ENCODE results near the gene COA8.

COA8 gene

GRCh38 chr14:103549361-103550311 lies 13.1 kb upstream of the COA8 start:
- Mint-ChIP-seq H3K4me1 (peaks cover 6% of the 10 kb centered on the region), H3K27me3 (no peaks in the 10 kb centered on the region), H3K27ac (no peak overlapping the region), H3K9me3 (no peaks in the 10 kb centered on the region), H3K4me3 (no peak overlapping the region)
- ATAC-seq (no peak), DNase-seq (no peak)

GRCh38 chr14:103550451-103551337 lies 12.1 kb upstream of the COA8 start:
- Mint-ChIP-seq H3K4me1 (peaks cover 17% of the 10 kb centered on the region), H3K27ac (peak overlapping the region in 1 of 2 donors; percentile 60), H3K27me3 (no peaks in the 10 kb centered on the region), H3K4me3 (no peak overlapping the region), H3K9me3 (no peaks in the 10 kb centered on the region)
- no peak for DNase-seq
- ATAC-seq: no peak

- Mint-ChIP-seq H3K4me3 (no peak overlapping the region), H3K27me3 (no peaks in the 10 kb centered on the region), H3K27ac (peak overlapping the region in 1 of 2 donors; percentile 88), H3K9me3 (no peaks in the 10 kb centered on the region), H3K4me1 (peaks cover 19% of the 10 kb centered on the region)
- DNase-seq (no peak), ATAC-seq (no peak)
These were observed 11.4 kb upstream of the COA8 start for GRCh38 chr14:103551338-103551762.

GRCh38 chr14:103552011-103552845 lies 10.5 kb upstream of the COA8 start:
- Mint-ChIP-seq H3K27ac (peak overlapping the region in 1 of 2 donors; percentile 88), H3K9me3 (no peaks in the 10 kb centered on the region), H3K4me3 (no peak overlapping the region), H3K4me1 (peaks cover 15% of the 10 kb centered on the region), H3K27me3 (no peaks in the 10 kb centered on the region)
- ATAC-seq (no peak), DNase-seq (no peak)

GRCh38 chr14:103552846-103553210 lies 9.9 kb upstream of the COA8 start:
- Mint-ChIP-seq H3K27me3 (no peaks in the 10 kb centered on the region), H3K27ac (no peak overlapping the region)
- no peak for DNase-seq

GRCh38 chr14:103555559-103556337 lies 7.0 kb upstream of the COA8 start:
- no peak for DNase-seq
- Mint-ChIP-seq H3K4me1 (peaks cover 50% of the 10 kb centered on the region), H3K27me3 (no peaks in the 10 kb centered on the region), H3K27ac (peak overlapping the region in 1 of 2 donors; percentile 90), H3K9me3 (no peaks in the 10 kb centered on the region), H3K4me3 (no peak overlapping the region)
- ATAC-seq: no peak

More at GRCh38 chr14:103552846-103553210, 9.9 kb upstream of the COA8 start:
- no peak overlapping the region for H3K4me3 Mint-ChIP-seq
- ATAC-seq: no peak
- peaks cover 21% of the 10 kb centered on the region for H3K4me1 Mint-ChIP-seq
- no peaks in the 10 kb centered on the region for H3K9me3 Mint-ChIP-seq

GRCh38 chr14:103556946-103557758 lies 5.6 kb upstream of the COA8 start:
- H3K27me3 Mint-ChIP-seq: no peaks in the 10 kb centered on the region
- ATAC-seq (no peak), DNase-seq (no peak)
- no peak overlapping the region for H3K4me3 Mint-ChIP-seq
- peak overlapping the region in 1 of 2 donors; percentile 71 for H3K27ac Mint-ChIP-seq
- no peaks in the 10 kb centered on the region for H3K9me3 Mint-ChIP-seq
- peaks cover 63% of the 10 kb centered on the region for H3K4me1 Mint-ChIP-seq

- H3K4me1 Mint-ChIP-seq: peaks cover 63% of the 10 kb centered on the region
- H3K9me3 Mint-ChIP-seq: no peaks in the 10 kb centered on the region
- H3K27me3 Mint-ChIP-seq: no peaks in the 10 kb centered on the region
- no peak overlapping the region for H3K27ac Mint-ChIP-seq
- DNase-seq: no peak
- H3K4me3 Mint-ChIP-seq: no peak overlapping the region
- ATAC-seq: no peak
These were observed 4.5 kb upstream of the COA8 start for GRCh38 chr14:103558071-103558882.

- Mint-ChIP-seq H3K27ac (no peak overlapping the region), H3K4me3 (no peak overlapping the region), H3K4me1 (peaks cover 73% of the 10 kb centered on the region), H3K9me3 (no peaks in the 10 kb centered on the region), H3K27me3 (no peaks in the 10 kb centered on the region)
- DNase-seq (no peak), ATAC-seq (no peak)
These were observed 3.0 kb upstream of the COA8 start for GRCh38 chr14:103559766-103560165.

- Mint-ChIP-seq H3K27ac (no peak overlapping the region), H3K27me3 (no peaks in the 10 kb centered on the region), H3K4me1 (peaks cover 70% of the 10 kb centered on the region), H3K4me3 (peak overlapping the region; percentile 96 to 98), H3K9me3 (no peaks in the 10 kb centered on the region)
- DNase-seq (no peak), ATAC-seq (no peak)
These were observed 2.1 kb upstream of the COA8 start for GRCh38 chr14:103560691-103561090.

- peak overlapping the region; percentile 96 to 98 for H3K4me3 Mint-ChIP-seq
These were observed 1.2 kb upstream of the COA8 start for GRCh38 chr14:103561381-103562178.

GRCh38 chr14:103562179-103562428 lies 656 bp upstream of the COA8 start:
- H3K4me3 Mint-ChIP-seq: peak overlapping the region; percentile 96 to 98
- no peaks in the 10 kb centered on the region for H3K27me3 Mint-ChIP-seq
- peaks cover 71% of the 10 kb centered on the region for H3K4me1 Mint-ChIP-seq
- no peak for DNase-seq
- peak; percentile 77 for ATAC-seq
- H3K27ac Mint-ChIP-seq: peak overlapping the region; percentile 94 to 96
- no peaks in the 10 kb centered on the region for H3K9me3 Mint-ChIP-seq

More at GRCh38 chr14:103561381-103562178, 1.2 kb upstream of the COA8 start:
- peak; percentile 71 for ATAC-seq
- peak; percentile 34 to 58 for DNase-seq
- H3K4me1 Mint-ChIP-seq: peaks cover 72% of the 10 kb centered on the region
- H3K27ac Mint-ChIP-seq: peak overlapping the region; percentile 94 to 96
- H3K27me3 Mint-ChIP-seq: no peaks in the 10 kb centered on the region
- no peaks in the 10 kb centered on the region for H3K9me3 Mint-ChIP-seq

GRCh38 chr14:103563226-103563620 lies 463 bp downstream of the COA8 start:
- no peaks in the 10 kb centered on the region for H3K9me3 Mint-ChIP-seq

More at GRCh38 chr14:103563226-103563620, 463 bp downstream of the COA8 start:
- DNase-seq: no peak
- no peak for ATAC-seq
- no peaks in the 10 kb centered on the region for H3K27me3 Mint-ChIP-seq
- peak overlapping the region; percentile 92 to 98 for H3K4me3 Mint-ChIP-seq
- peaks cover 66% of the 10 kb centered on the region for H3K4me1 Mint-ChIP-seq
- H3K27ac Mint-ChIP-seq: peak overlapping the region; percentile 92 to 96
